IMR-90 (cell line): ENCODE results near the gene DNM3.

Experiments used
- NFE2L2 ChIP-seq: fragments of 150-350 bp; IDR thresholded peaks from 2 replicates; pipeline ENCODE4 v1.6.1; 2016; ENCODE audit warnings: low read depth, mild to moderate bottlenecking, low read length
- TF ChIP-seq, protein P1 (sequence below): fragments of 150-350 bp; IDR thresholded peaks from 2 replicates; pipeline ENCODE4 v1.6.1; 2016; ENCODE audit warnings: low read depth, mild to moderate bottlenecking, low read length, moderate library complexity, borderline replicate concordance
- TF ChIP-seq, protein P2 (sequence below): conservative IDR thresholded peaks from 2 replicates; pipeline ENCODE4 v1.5.1; 2012; ENCODE audit warnings: mild to moderate bottlenecking, low read depth, low read length, improper control_type of control experiment

GRCh38 chr1:172335377-172335776 is 494.1 kb downstream of the DNM3 start:
- no peak for TF ChIP-seq NFE2L2
- TF ChIP-seq, protein P1, sequence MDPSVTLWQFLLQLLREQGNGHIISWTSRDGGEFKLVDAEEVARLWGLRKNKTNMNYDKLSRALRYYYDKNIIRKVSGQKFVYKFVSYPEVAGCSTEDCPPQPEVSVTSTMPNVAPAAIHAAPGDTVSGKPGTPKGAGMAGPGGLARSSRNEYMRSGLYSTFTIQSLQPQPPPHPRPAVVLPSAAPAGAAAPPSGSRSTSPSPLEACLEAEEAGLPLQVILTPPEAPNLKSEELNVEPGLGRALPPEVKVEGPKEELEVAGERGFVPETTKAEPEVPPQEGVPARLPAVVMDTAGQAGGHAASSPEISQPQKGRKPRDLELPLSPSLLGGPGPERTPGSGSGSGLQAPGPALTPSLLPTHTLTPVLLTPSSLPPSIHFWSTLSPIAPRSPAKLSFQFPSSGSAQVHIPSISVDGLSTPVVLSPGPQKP: no peak
- TF ChIP-seq, protein P2, sequence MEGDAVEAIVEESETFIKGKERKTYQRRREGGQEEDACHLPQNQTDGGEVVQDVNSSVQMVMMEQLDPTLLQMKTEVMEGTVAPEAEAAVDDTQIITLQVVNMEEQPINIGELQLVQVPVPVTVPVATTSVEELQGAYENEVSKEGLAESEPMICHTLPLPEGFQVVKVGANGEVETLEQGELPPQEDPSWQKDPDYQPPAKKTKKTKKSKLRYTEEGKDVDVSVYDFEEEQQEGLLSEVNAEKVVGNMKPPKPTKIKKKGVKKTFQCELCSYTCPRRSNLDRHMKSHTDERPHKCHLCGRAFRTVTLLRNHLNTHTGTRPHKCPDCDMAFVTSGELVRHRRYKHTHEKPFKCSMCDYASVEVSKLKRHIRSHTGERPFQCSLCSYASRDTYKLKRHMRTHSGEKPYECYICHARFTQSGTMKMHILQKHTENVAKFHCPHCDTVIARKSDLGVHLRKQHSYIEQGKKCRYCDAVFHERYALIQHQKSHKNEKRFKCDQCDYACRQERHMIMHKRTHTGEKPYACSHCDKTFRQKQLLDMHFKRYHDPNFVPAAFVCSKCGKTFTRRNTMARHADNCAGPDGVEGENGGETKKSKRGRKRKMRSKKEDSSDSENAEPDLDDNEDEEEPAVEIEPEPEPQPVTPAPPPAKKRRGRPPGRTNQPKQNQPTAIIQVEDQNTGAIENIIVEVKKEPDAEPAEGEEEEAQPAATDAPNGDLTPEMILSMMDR: no peak
